ENCODE data around the gene FHL2.

The FHL2 gene

GRCh38 chr2:105369777-105370690, 28.8 kb downstream of the FHL2 start:
- no peaks in the 10 kb centered on the region for H3K9me2 ChIP-seq (replicated peaks; ENCODE audit: insufficient read depth, low read length)
- no peaks in the 10 kb centered on the region for H3K36me3 ChIP-seq (ENCODE audit: low read length)
- H3F3A ChIP-seq (ENCODE audit: insufficient read depth): no peaks in the 10 kb centered on the region
- H3K9me3 ChIP-seq (ENCODE audit: insufficient read depth, low read length): no peaks in the 10 kb centered on the region
- H3K4me3 ChIP-seq (ENCODE audit: insufficient read depth, low read length, poor library complexity, severe bottlenecking): no peak overlapping the region
- H2AFZ ChIP-seq (ENCODE audit: low read depth, low read length, severe bottlenecking): peak overlapping the region; percentile 63
- H4K20me1 ChIP-seq (ENCODE audit: low read depth, low read length): no peaks in the 10 kb centered on the region
- TF ChIP-seq EZH2phosphoT487 (conservative IDR thresholded peaks at IDR 0.05; ENCODE audit: low read length): no peak
- TF ChIP-seq CTCF (IDR thresholded peaks at IDR 0.05; ENCODE audit: insufficient read depth, low read length, poor library complexity, severe bottlenecking): peak; percentile 58
- H3K9ac ChIP-seq (ENCODE audit: low read length): no peak overlapping the region
- no peak overlapping the region for H3K27ac ChIP-seq (ENCODE audit: low read depth, low read length)
- H3K27me3 ChIP-seq (ENCODE audit: low read length): no peaks in the 10 kb centered on the region
- no peaks in the 10 kb centered on the region for H3K79me2 ChIP-seq (ENCODE audit: insufficient read depth, low read length)
- peak overlapping the region; percentile 39 for H3K4me2 ChIP-seq (ENCODE audit: low read depth, low read length, poor library complexity, severe bottlenecking)

GRCh38 chr2:105368759-105369408, 30.0 kb downstream of the FHL2 start:
- no peak overlapping the region for H3K9ac ChIP-seq (ENCODE audit: low read length)
- TF ChIP-seq CTCF (IDR thresholded peaks at IDR 0.05; ENCODE audit: insufficient read depth, low read length, poor library complexity, severe bottlenecking): no peak
- H3K27me3 ChIP-seq (ENCODE audit: low read length): no peaks in the 10 kb centered on the region
- no peak overlapping the region for H3K27ac ChIP-seq (ENCODE audit: low read depth, low read length)
- no peaks in the 10 kb centered on the region for H3K79me2 ChIP-seq (ENCODE audit: insufficient read depth, low read length)
- no peaks in the 10 kb centered on the region for H3K9me3 ChIP-seq (ENCODE audit: insufficient read depth, low read length)
- no peaks in the 10 kb centered on the region for H3K9me2 ChIP-seq (replicated peaks; ENCODE audit: insufficient read depth, low read length)
- H3K36me3 ChIP-seq (ENCODE audit: low read length): no peaks in the 10 kb centered on the region
- H3K4me2 ChIP-seq (ENCODE audit: low read depth, low read length, poor library complexity, severe bottlenecking): no peak overlapping the region
- H2AFZ ChIP-seq (ENCODE audit: low read depth, low read length, severe bottlenecking): no peak overlapping the region
- H4K20me1 ChIP-seq (ENCODE audit: low read depth, low read length): no peaks in the 10 kb centered on the region
- H3F3A ChIP-seq (ENCODE audit: insufficient read depth): no peaks in the 10 kb centered on the region
- no peak overlapping the region for H3K4me3 ChIP-seq (ENCODE audit: insufficient read depth, low read length, poor library complexity, severe bottlenecking)

GRCh38 chr2:105365206-105365605, 33.6 kb downstream of the FHL2 start:
- Histone ChIP-seq H3K27ac (ENCODE audit: low read depth, low read length) (no peak overlapping the region), H3K36me3 (ENCODE audit: low read length) (no peaks in the 10 kb centered on the region), H2AFZ (ENCODE audit: low read depth, low read length, severe bottlenecking) (no peak overlapping the region), H3K27me3 (ENCODE audit: low read length) (no peaks in the 10 kb centered on the region), H3K9me2 (replicated peaks; ENCODE audit: insufficient read depth, low read length) (no peaks in the 10 kb centered on the region), H3K79me2 (ENCODE audit: insufficient read depth, low read length) (no peaks in the 10 kb centered on the region), H3F3A (ENCODE audit: insufficient read depth) (no peaks in the 10 kb centered on the region), H3K4me2 (ENCODE audit: low read depth, low read length, poor library complexity, severe bottlenecking) (no peak overlapping the region), H3K9ac (ENCODE audit: low read length) (no peak overlapping the region), H3K4me3 (ENCODE audit: insufficient read depth, low read length, poor library complexity, severe bottlenecking) (no peak overlapping the region), H4K20me1 (ENCODE audit: low read depth, low read length) (no peaks in the 10 kb centered on the region), H3K9me3 (ENCODE audit: insufficient read depth, low read length) (no peaks in the 10 kb centered on the region)
- no peak for TF ChIP-seq EZH2phosphoT487 (conservative IDR thresholded peaks at IDR 0.05; ENCODE audit: low read length)
- TF ChIP-seq CTCF (IDR thresholded peaks at IDR 0.05; ENCODE audit: insufficient read depth, low read length, poor library complexity, severe bottlenecking): no peak

Measured in SU-DHL-6 (cell line).